DOHH2 (cell line): ENCODE results near the gene GPR148.

Experiments
- H3F3A ChIP-seq: fragments of 200-600 bp; sonication (generic), shearing (Covaris generic); 2 replicates; pipeline ENCODE4 v1.6.0; 2016; ENCODE audit warnings: antibody characterized with exemption, mild to moderate bottlenecking; ENCODE audit not compliant: control insufficient read depth, insufficient read depth
- H3K27ac ChIP-seq: fragments of 200-600 bp; sonication (generic); 2 replicates; pipeline ENCODE4 v1.5.1; 2014; ENCODE audit warnings: low read depth, mild to moderate bottlenecking, low read length, moderate library complexity
- H3K27me3 ChIP-seq: fragments of 200-600 bp; sonication (generic); 2 replicates; pipeline ENCODE4 v1.6.1; 2014; ENCODE audit warnings: mild to moderate bottlenecking, low read length, mixed read lengths; ENCODE audit not compliant: control insufficient read depth
- H3K36me3 ChIP-seq: fragments of 200-600 bp; sonication (generic); 2 replicates; pipeline ENCODE4 v1.6.1; 2014; ENCODE audit warnings: mild to moderate bottlenecking, low read length, moderate library complexity, mixed read lengths; ENCODE audit not compliant: control insufficient read depth
- H3K4me1 ChIP-seq: fragments of 200-600 bp; sonication (generic); 2 replicates; pipeline ENCODE4 v1.6.1; 2014; ENCODE audit warnings: mild to moderate bottlenecking, low read length, mixed read lengths; ENCODE audit not compliant: control insufficient read depth
- H3K4me2 ChIP-seq: fragments of 200-600 bp; sonication (generic); 2 replicates; pipeline ENCODE4 v1.6.0; 2014; ENCODE audit warnings: mild to moderate bottlenecking, low read length, moderate library complexity
- H3K4me3 ChIP-seq: fragments of 200-600 bp; sonication (generic); 2 replicates; pipeline ENCODE4 v1.5.1; 2014; ENCODE audit warnings: mild to moderate bottlenecking, low read length, mixed read lengths
- H3K79me2 ChIP-seq: fragments of 200-600 bp; sonication (generic); 2 replicates; pipeline ENCODE4 v1.6.1; 2014; ENCODE audit warnings: mild to moderate bottlenecking, low read length, mixed read lengths; ENCODE audit not compliant: control insufficient read depth
- H3K9me2 ChIP-seq: fragments of 200-600 bp; sonication (generic); replicated peaks from 2 replicates; pipeline ENCODE4 v1.6.1; 2014; ENCODE audit warnings: mild to moderate bottlenecking, low read length, mixed read lengths; ENCODE audit not compliant: control insufficient read depth
- H3K9me3 ChIP-seq: fragments of 200-600 bp; sonication (generic); 2 replicates; pipeline ENCODE4 v1.6.1; 2014; ENCODE audit warnings: antibody characterized with exemption, low read length, mixed read lengths; ENCODE audit not compliant: control insufficient read depth, insufficient read depth
- H4K20me1 ChIP-seq: fragments of 200-600 bp; sonication (generic); 2 replicates; pipeline ENCODE4 v1.6.0; 2014; ENCODE audit warnings: low read depth, mild to moderate bottlenecking, antibody characterized with exemption, low read length, moderate library complexity; ENCODE audit not compliant: control insufficient read depth, insufficient read depth
- EZH2phosphoT487 ChIP-seq: fragments of 200-600 bp; sonication (generic); IDR thresholded peaks from 2 replicates; pipeline ENCODE4 v1.6.1; 2017; ENCODE audit warnings: borderline replicate concordance, mild to moderate bottlenecking, antibody characterized with exemption, low read length, moderate library complexity, mixed read lengths
- TF ChIP-seq, protein P1 (sequence below): fragments of 200-600 bp; sonication (generic); IDR thresholded peaks from one replicate; pipeline ENCODE4 v1.5.1; 2014; ENCODE audit warnings: antibody characterized with exemption, mild to moderate bottlenecking, low read depth, low read length; ENCODE audit not compliant: poor library complexity, severe bottlenecking

The GPR148 gene

DNA sequence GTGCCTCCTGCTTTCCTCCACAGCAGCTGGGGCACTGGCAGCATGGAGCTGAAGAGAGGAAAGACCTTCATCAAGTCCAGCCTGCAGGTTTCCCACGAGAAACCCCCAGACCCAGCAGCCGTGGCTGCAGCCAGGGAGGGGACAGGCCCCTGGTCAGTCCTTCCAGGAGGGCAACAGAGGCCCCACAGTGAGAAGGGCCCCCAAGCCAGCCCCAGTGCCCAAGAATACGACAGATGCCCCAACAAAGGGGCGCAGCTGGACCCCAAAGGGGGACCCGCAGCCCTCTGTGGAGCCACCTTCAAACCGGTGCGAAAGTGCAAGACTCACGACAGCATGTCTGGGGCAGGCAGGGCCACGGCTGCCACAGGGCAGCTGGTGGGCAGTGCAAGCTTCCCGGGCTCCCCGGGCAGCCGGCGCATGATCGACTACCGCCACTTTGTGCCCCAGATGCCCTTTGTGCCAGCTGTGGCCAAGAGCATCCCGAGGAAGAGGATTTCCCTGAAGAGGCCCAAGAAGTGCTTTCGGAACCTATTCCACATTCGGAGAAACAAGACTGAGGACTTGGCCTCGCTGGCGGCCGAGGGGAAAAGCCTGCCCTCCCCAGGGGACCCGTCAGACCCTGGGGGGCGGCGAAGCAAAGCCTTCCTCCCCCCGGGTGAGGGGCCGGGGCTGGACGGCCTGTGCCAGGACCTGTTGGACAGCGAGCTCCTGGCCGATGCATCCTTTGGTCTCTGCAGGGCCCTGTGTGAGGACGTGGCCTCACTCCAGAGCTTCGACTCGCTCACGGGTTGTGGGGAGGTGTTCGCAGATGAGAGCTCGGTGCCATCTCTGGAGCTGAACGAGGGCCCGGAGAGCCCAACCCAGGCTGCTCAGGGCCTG is 33.4 kb downstream of the GPR148 start:
- Histone ChIP-seq H3K27ac (no peak overlapping the region), H3K4me3 (no peak overlapping the region)

DNA sequence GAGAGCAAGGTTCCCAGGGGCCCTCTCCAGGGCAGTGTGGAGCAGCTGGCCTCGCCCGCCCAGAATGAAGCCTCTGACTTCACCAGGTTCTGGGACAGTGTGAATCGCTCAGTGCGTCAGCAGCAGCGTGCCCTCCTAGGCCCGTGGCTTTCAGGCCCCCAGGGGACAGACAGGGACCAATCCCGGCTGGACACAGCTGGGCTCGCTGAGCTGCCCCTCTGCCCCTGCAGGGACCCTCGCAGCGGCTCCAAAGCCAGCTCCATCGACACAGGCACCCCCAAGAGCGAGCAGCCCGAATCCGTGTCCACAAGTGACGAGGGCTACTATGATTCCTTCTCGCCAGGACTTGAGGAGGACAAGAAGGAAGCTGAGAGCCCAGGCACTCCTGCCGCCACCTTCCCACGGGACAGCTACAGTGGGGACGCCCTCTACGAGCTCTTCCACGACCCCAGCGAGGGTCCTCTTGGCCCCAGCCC is 34.1 kb downstream of the GPR148 start:
- H3K4me2 ChIP-seq: no peak overlapping the region
- TF ChIP-seq EZH2phosphoT487: no peak
- TF ChIP-seq, protein P1, sequence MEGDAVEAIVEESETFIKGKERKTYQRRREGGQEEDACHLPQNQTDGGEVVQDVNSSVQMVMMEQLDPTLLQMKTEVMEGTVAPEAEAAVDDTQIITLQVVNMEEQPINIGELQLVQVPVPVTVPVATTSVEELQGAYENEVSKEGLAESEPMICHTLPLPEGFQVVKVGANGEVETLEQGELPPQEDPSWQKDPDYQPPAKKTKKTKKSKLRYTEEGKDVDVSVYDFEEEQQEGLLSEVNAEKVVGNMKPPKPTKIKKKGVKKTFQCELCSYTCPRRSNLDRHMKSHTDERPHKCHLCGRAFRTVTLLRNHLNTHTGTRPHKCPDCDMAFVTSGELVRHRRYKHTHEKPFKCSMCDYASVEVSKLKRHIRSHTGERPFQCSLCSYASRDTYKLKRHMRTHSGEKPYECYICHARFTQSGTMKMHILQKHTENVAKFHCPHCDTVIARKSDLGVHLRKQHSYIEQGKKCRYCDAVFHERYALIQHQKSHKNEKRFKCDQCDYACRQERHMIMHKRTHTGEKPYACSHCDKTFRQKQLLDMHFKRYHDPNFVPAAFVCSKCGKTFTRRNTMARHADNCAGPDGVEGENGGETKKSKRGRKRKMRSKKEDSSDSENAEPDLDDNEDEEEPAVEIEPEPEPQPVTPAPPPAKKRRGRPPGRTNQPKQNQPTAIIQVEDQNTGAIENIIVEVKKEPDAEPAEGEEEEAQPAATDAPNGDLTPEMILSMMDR: no peak

More for the DNA sequence above, 33.4 kb downstream of the GPR148 start:
- no peaks in the 10 kb centered on the region for H3K36me3 ChIP-seq
- no peaks in the 10 kb centered on the region for H3K4me1 ChIP-seq
- H3K79me2 ChIP-seq: no peaks in the 10 kb centered on the region
- no peaks in the 10 kb centered on the region for H3K9me3 ChIP-seq
- no peaks in the 10 kb centered on the region for H3F3A ChIP-seq
- H3K27me3 ChIP-seq: no peaks in the 10 kb centered on the region
- H3K9me2 ChIP-seq: no peaks in the 10 kb centered on the region
- no peak overlapping the region for H3K4me2 ChIP-seq
- H4K20me1 ChIP-seq: no peaks in the 10 kb centered on the region
- TF ChIP-seq EZH2phosphoT487: no peak
- TF ChIP-seq, protein P1: no peak

DNA sequence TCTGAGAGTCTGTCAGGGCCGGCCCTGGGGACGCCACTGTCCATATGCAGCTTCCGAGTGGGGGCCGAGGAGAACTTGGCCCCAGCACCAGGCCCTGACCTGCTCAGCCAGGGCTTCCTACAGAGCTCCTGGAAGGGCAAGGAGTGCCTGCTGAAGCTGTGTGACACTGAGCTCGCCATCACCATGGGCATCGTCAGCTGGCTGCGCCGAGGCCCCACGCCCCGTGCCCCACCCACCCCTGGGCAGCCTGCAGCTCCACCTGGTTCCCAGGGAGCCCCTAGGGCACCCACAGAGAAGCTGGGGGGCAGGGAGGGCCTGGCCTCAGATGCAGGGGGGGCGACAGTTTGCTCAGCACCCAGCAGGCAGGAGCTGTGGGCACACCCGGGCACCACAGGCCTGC is 34.5 kb downstream of the GPR148 start:
- Histone ChIP-seq H3K9me2 (no peaks in the 10 kb centered on the region), H3F3A (no peaks in the 10 kb centered on the region), H3K9me3 (no peaks in the 10 kb centered on the region), H4K20me1 (no peaks in the 10 kb centered on the region), H3K27ac (no peak overlapping the region), H3K4me2 (no peak overlapping the region), H3K4me1 (no peaks in the 10 kb centered on the region), H3K27me3 (no peaks in the 10 kb centered on the region), H3K79me2 (no peaks in the 10 kb centered on the region), H3K4me3 (no peak overlapping the region), H3K36me3 (no peaks in the 10 kb centered on the region)
- TF ChIP-seq EZH2phosphoT487: no peak
- TF ChIP-seq, protein P1: no peak

More for the DNA sequence above, 34.1 kb downstream of the GPR148 start:
- H3K27me3 ChIP-seq: no peaks in the 10 kb centered on the region
- no peaks in the 10 kb centered on the region for H3K36me3 ChIP-seq
- no peaks in the 10 kb centered on the region for H3F3A ChIP-seq
- no peaks in the 10 kb centered on the region for H3K79me2 ChIP-seq
- H3K4me1 ChIP-seq: no peaks in the 10 kb centered on the region
- H3K27ac ChIP-seq: no peak overlapping the region
- no peaks in the 10 kb centered on the region for H4K20me1 ChIP-seq
- no peak overlapping the region for H3K4me3 ChIP-seq
- H3K9me3 ChIP-seq: no peaks in the 10 kb centered on the region
- no peaks in the 10 kb centered on the region for H3K9me2 ChIP-seq
